Liver (tissue), 3 donors: Measurements from ENCODE around the gene TTLL5.

Source experiments
- ATF3 ChIP-seq: IDR thresholded peaks from 2 replicates; pipeline ENCODE4 v1.6.1; 2016; ENCODE audit warnings: antibody characterized with exemption
- CTCF ChIP-seq: fragments of 150-350 bp; IDR thresholded peaks from 2 replicates; pipeline ENCODE4 v1.5.1; 2017; ENCODE audit warnings: improper control_type of control experiment, low read depth, low read length; ENCODE audit not compliant: missing input control
- MAX ChIP-seq: IDR thresholded peaks from 2 replicates; pipeline ENCODE4 v1.6.1; 2016; ENCODE audit warnings: antibody characterized with exemption
- REST ChIP-seq: IDR thresholded peaks from 2 replicates; pipeline ENCODE4 v1.6.1; 2016; ENCODE audit warnings: antibody characterized with exemption, mild to moderate bottlenecking
- donor health status: healthy.
- donor health status: healthy.

- no peak for TF ChIP-seq CTCF
- no peak for TF ChIP-seq MAX
- no peak for TF ChIP-seq REST
- no peak for TF ChIP-seq ATF3
These were observed 214.9 kb downstream of the TTLL5 start for GRCh38 chr14:75875958-75876357.
